Upper lobe of left lung (tissue), 4 donors: ENCODE data around the gene DCUN1D3.

Experiments
- POLR2A ChIP-seq, 4 donors: fragments of 450-650 bp; IDR thresholded peaks; one replicate each; pipeline ENCODE4 v1.5.1; 2016 to 2017; ENCODE audit warnings: antibody characterized with exemption in 4 of 4, mild to moderate bottlenecking in 2 of 4
- TF ChIP-seq, protein P1 (sequence below), 6 experiments: fragments of 450-650 bp in 4 of 6; fragments of 200-600 bp in 2 of 6; sonication (generic) in 2 of 6; IDR thresholded peaks; one replicate each; pipeline ENCODE4 v1.5.1; 2016 to 2019; ENCODE audit warnings: antibody characterized with exemption in 6 of 6

DNA sequence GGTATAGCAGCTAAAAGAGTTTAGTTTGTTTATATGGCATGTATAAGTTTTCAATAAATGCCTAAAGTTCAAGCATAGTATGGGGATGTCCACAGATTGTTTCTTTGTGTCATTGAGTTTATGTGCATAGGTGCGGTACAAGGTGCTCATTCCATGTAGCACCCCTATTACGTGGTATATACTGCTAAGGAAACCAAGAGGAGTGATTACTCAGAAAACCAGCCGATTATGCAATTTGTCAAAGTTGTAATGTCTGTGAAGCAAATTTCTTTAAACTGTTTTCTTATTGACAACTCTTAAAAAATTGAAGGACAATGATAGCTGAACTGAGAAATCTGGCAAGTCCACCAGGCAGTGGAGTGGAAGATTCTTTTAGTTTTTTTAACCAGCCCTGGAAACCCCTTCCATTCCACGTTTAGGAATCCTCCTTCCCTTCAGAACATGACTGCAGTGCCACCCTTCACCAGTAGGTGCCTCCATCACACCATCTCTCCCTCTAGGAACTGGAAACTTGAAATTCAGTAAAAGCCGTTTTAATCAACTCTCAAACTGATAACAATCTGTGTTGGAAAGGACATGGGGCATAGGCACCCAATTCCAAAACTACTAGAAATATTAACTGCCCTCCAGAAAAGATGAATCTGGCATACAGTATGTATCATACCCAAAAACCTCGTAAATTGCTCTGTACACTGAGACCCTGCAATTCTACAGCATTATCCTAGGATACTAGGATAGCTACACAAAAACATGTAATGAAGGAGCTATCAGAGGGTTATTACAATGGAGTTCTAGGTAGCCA, 50.4 kb downstream of the DCUN1D3 start:
- no peak for TF ChIP-seq POLR2A (IDR thresholded peaks at IDR 0.05)
- TF ChIP-seq, protein P1, sequence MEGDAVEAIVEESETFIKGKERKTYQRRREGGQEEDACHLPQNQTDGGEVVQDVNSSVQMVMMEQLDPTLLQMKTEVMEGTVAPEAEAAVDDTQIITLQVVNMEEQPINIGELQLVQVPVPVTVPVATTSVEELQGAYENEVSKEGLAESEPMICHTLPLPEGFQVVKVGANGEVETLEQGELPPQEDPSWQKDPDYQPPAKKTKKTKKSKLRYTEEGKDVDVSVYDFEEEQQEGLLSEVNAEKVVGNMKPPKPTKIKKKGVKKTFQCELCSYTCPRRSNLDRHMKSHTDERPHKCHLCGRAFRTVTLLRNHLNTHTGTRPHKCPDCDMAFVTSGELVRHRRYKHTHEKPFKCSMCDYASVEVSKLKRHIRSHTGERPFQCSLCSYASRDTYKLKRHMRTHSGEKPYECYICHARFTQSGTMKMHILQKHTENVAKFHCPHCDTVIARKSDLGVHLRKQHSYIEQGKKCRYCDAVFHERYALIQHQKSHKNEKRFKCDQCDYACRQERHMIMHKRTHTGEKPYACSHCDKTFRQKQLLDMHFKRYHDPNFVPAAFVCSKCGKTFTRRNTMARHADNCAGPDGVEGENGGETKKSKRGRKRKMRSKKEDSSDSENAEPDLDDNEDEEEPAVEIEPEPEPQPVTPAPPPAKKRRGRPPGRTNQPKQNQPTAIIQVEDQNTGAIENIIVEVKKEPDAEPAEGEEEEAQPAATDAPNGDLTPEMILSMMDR (IDR thresholded peaks at IDR 0.05), result peak; percentile 85 to 99 (median 92)
